ENCODE results near the gene EHD2. TPM values are rescaled to one million over a fixed set of nuclear protein-coding genes. Genes with fewer than 3 reads are reported as not detected.
A peak's percentile ranks its signal among the peaks of the same experiment; 100 is the strongest.
"Not testable (repeated sequence)": the region's sequence is repeated elsewhere in the genome, so short reads cannot be mapped to it uniquely, and the experiment has no call there.

Gene EHD2
- total and polyA plus RNA-seq, 12 donors = 5.8 to 170 (median 102) TPM

DNA sequence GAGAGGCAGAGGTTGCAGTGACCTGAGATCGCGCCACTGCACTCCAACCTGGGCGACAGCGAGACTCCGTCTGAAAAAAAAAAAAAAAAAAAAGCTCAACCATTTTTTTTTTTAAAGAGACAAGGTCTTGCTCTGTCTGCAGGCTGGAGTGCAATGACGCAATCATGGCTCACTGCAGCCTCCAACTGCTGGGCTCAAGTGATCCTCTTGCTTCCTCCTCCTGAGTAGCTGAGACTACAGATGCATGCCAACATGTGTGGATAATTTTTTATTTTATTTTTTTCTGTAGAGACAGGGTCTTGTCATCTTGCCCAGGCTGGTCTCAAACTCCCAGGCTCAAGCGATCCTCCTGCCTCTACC, 10.3 kb downstream of the EHD2 start:
- DNase-seq = peak; percentile 67 to 90 (median 87)
- H3K4me1 ChIP-seq (replicated peaks in 1 of 2) = peaks cover 26 to 30% of the 10 kb centered on the region in 2 donors

DNA sequence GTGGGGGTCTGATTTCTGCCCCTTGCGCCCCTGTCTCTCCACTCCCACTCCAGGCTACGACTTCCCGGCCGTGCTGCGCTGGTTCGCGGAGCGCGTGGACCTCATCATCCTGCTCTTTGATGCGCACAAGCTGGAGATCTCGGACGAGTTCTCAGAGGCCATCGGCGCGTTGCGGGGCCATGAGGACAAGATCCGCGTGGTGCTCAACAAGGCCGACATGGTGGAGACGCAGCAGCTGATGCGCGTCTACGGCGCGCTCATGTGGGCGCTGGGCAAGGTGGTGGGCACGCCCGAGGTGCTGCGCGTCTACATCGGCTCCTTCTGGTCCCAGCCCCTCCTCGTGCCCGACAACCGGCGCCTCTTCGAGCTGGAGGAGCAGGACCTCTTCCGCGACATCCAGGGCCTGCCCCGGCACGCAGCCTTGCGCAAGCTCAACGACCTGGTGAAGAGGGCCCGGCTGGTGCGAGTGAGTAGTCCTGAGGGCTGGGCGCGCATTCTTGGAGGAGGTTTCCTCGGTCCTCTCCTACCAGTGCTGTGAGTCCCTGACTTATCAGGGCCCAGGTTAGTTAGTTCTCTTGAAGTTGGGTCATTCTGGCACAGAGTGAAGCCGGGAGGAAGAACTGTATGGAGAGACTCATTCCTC, 12.7 kb downstream of the EHD2 start:
- H3K27ac ChIP-seq = peak overlapping the region in 1 of 5 donors; percentile 49
- H3K4me3 ChIP-seq = no peak overlapping the region
- peaks cover 0 to 24% of the 10 kb centered on the region in 2 donors for H3K36me3 ChIP-seq (replicated peaks in 1 of 2)
- intact Hi-C loops (cut with DNase I) = no loop called here
- TF ChIP-seq, protein P1, sequence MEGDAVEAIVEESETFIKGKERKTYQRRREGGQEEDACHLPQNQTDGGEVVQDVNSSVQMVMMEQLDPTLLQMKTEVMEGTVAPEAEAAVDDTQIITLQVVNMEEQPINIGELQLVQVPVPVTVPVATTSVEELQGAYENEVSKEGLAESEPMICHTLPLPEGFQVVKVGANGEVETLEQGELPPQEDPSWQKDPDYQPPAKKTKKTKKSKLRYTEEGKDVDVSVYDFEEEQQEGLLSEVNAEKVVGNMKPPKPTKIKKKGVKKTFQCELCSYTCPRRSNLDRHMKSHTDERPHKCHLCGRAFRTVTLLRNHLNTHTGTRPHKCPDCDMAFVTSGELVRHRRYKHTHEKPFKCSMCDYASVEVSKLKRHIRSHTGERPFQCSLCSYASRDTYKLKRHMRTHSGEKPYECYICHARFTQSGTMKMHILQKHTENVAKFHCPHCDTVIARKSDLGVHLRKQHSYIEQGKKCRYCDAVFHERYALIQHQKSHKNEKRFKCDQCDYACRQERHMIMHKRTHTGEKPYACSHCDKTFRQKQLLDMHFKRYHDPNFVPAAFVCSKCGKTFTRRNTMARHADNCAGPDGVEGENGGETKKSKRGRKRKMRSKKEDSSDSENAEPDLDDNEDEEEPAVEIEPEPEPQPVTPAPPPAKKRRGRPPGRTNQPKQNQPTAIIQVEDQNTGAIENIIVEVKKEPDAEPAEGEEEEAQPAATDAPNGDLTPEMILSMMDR (IDR thresholded peaks at IDR 0.05) = no peak
- no peak for TF ChIP-seq POLR2A (IDR thresholded peaks at IDR 0.05)
- 83 to 91% (median 89%) methylated on average over 46 to 48 of the region's 48 CpGs for WGBS, 4 donors
- no peak for DNase-seq
- no peaks in the 10 kb centered on the region for H3K27me3 ChIP-seq
- H3K9me3 ChIP-seq (replicated peaks in 1 of 3) = no peaks in the 10 kb centered on the region
- H3K4me1 ChIP-seq (replicated peaks in 1 of 2) = peaks cover 13 to 18% of the 10 kb centered on the region in 2 donors

More for the DNA sequence above, 10.3 kb downstream of the EHD2 start:
- TF ChIP-seq, protein P1 (IDR thresholded peaks at IDR 0.05) = no peak
- TF ChIP-seq POLR2A (IDR thresholded peaks at IDR 0.05) = peak in 1 of 2 donors; percentile 17
- H3K36me3 ChIP-seq (replicated peaks in 1 of 2) = peaks cover 0 to 20% of the 10 kb centered on the region in 2 donors
- 12 to 22% (median 14%) methylated on average over 7 of the region's 7 CpGs for WGBS, 4 donors
- intact Hi-C loops (cut with DNase I) = no loop called here
- H3K27ac ChIP-seq = peak overlapping the region in 3 of 5 donors; percentile 68 to 89 (median 71)
- H3K9me3 ChIP-seq (replicated peaks in 1 of 3) = no peaks in the 10 kb centered on the region
- no peaks in the 10 kb centered on the region for H3K27me3 ChIP-seq
- peak overlapping the region in 1 of 4 donors; percentile 30 for H3K4me3 ChIP-seq

DNA sequence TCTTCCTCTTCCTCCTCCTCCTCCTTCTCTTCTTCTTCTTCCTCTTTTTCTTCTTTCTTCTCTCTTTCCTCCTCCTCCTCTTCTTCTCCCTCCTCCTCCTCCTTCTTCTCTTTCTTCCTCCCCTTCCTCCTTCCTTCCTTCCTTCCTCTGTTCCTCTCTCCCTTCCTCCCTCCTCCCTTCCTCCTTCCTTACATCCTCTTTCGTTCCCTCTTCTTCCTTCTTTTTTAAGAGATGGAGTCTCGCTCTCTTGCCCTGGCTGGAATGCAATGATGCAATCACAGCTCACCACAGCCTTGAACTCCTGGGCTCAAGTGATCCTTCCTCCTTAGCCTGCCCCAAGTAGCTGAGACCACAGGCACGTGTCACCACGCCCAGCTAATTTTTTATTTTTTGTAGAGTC, 13.2 kb downstream of the EHD2 start:
- WGBS, 4 donors = 51 to 65% (median 57%) methylated on average over 4 of the region's 4 CpGs
- TF ChIP-seq, protein P1 (IDR thresholded peaks at IDR 0.05) = no peak
- TF ChIP-seq POLR2A (IDR thresholded peaks at IDR 0.05) = no peak
- intact Hi-C loops (cut with DNase I) = no loop called here
- DNase-seq = peak in 1 of 7 donors; percentile 34
- Histone ChIP-seq H3K4me3 (no peak overlapping the region), H3K36me3 (replicated peaks in 1 of 2) (peaks cover 0 to 25% of the 10 kb centered on the region in 2 donors), H3K27ac (peak overlapping the region in 1 of 5 donors; percentile 17), H3K27me3 (no peaks in the 10 kb centered on the region), H3K4me1 (replicated peaks in 1 of 2) (peaks cover 13 to 18% of the 10 kb centered on the region in 2 donors), H3K9me3 (replicated peaks in 1 of 3) (no peaks in the 10 kb centered on the region)

DNA sequence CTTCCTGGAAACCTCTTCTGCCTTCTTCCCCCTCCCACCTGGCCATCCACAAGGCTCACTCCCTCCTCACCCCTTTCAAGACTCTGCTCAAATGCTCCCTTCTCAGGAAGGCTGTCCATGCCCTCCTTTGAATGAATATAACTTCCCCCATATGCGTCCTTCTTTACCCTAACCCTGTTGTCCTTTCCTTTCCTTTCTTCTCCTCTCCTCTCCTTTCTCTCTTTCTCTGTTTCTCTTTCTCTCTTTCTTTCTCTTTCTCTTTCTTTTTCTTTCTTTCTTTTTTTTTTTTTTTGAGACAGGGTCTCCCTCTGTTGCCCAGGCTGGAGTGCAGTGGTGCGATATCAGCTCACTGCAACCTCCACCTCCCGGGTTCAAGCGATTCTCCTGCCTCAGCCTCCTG, 15.1 kb downstream of the EHD2 start:
- H3K36me3 ChIP-seq (replicated peaks in 1 of 2) = peaks cover 0 to 25% of the 10 kb centered on the region in 2 donors

DNA sequence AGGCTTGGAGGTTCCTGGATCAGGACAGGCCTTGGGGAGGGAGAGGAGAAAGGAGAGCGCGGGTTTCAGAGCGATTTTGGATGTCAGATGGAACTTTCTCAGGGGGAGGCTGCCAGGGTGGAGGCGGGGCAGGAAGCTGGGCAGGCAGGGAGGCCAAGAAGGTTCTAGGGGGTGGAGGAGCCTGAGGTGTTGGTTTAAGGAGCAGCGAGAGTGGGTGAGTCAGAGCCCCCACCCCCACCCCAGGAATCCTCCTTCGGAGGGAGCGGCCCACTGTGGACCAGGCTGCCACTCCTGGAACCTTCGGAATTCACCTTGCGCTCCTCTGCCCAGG, 16.2 kb downstream of the EHD2 start:
- intact Hi-C loops (cut with DNase I) = no loop called here
- no peak overlapping the region for H3K4me3 ChIP-seq
- no peaks in the 10 kb centered on the region for H3K27me3 ChIP-seq
- TF ChIP-seq, protein P1 (IDR thresholded peaks at IDR 0.05) = no peak
- no peak for TF ChIP-seq POLR2A (IDR thresholded peaks at IDR 0.05)
- no peaks in the 10 kb centered on the region for H3K9me3 ChIP-seq (replicated peaks in 1 of 3)
- DNase-seq = peak in 1 of 7 donors; percentile 36
- H3K36me3 ChIP-seq (replicated peaks in 1 of 2) = peaks cover 0 to 25% of the 10 kb centered on the region in 2 donors
- WGBS, 4 donors = 41 to 60% (median 54%) methylated on average over 5 to 9 of the region's 9 CpGs
- peak overlapping the region in 3 of 5 donors; percentile 19 to 78 (median 56) for H3K27ac ChIP-seq
- H3K4me1 ChIP-seq (replicated peaks in 1 of 2) = peaks cover 4 to 8% of the 10 kb centered on the region in 2 donors

More for the DNA sequence above, 15.1 kb downstream of the EHD2 start:
- DNase-seq; H3K4me3 ChIP-seq; H3K27me3 ChIP-seq; H3K27ac ChIP-seq; H3K9me3 ChIP-seq (replicated peaks in 1 of 3); intact Hi-C loops (cut with DNase I): not testable (repeated sequence)
- peaks cover 11 to 13% of the 10 kb centered on the region in 2 donors for H3K4me1 ChIP-seq (replicated peaks in 1 of 2)
- WGBS, 4 donors = 91 to 93% (median 92%) methylated on average over 4 of the region's 4 CpGs
